RWPE2 (cell line): ENCODE data around the gene RXRA.

Experiments
- ATAC-seq: fragments of 200-7000 bp; cut with Tn5 transposase; 3 replicates; pipeline ENCODE4 v1.9.1; 2021; ENCODE audit warnings: low read depth
- DNase-seq: peaks from one replicate; pipeline ENCODE4 v3.0.0-alpha.2; 2020; ENCODE audit warnings: low spot score
- H3K27ac ChIP-seq: fragments of 450-650 bp; 2 replicates; pipeline ENCODE4 v1.5.1; 2017; ENCODE audit warnings: mild to moderate bottlenecking; ENCODE audit not compliant: poor library complexity, severe bottlenecking
- H3K27me3 ChIP-seq: fragments of 250-450 bp; sonication (Bioruptor Pico); 2 replicates; pipeline ENCODE4 v1.5.1; 2021; ENCODE audit warnings: mild to moderate bottlenecking, moderate library complexity; ENCODE audit not compliant: insufficient read depth, poor library complexity, severe bottlenecking
- H3K36me3 ChIP-seq: fragments of 250-450 bp; sonication (Bioruptor Pico); 2 replicates; pipeline ENCODE4 v1.5.1; 2020; ENCODE audit warnings: low read depth, mild to moderate bottlenecking, moderate library complexity
- H3K4me1 ChIP-seq: fragments of 250-450 bp; sonication (Bioruptor Pico); 2 replicates; pipeline ENCODE4 v1.5.1; 2021; ENCODE audit warnings: mild to moderate bottlenecking, moderate library complexity; ENCODE audit not compliant: insufficient read depth, poor library complexity, severe bottlenecking
- H3K4me3 ChIP-seq: fragments of 250-450 bp; sonication (Bioruptor Pico); 2 replicates; pipeline ENCODE4 v1.5.1; 2021; ENCODE audit warnings: mild to moderate bottlenecking, moderate library complexity; ENCODE audit not compliant: severe bottlenecking
- H3K9me3 ChIP-seq: fragments of 250-450 bp; sonication (Bioruptor Pico); 2 replicates; pipeline ENCODE4 v1.5.1; 2021; ENCODE audit warnings: mild to moderate bottlenecking, moderate library complexity; ENCODE audit not compliant: severe bottlenecking
- CTCF ChIP-seq: fragments of 450-650 bp; IDR thresholded peaks from one replicate; pipeline ENCODE4 v1.5.1; 2017; ENCODE audit warnings: mild to moderate bottlenecking, moderate library complexity; ENCODE audit not compliant: poor library complexity, severe bottlenecking

Gene RXRA

GRCh38 chr9:134403292-134403681 lies 77.0 kb downstream of the RXRA start:
- Histone ChIP-seq H3K4me1 (peaks cover 9% of the 10 kb centered on the region), H3K9me3 (no peaks in the 10 kb centered on the region), H3K36me3 (peaks cover 8% of the 10 kb centered on the region), H3K27ac (no peak overlapping the region), H3K4me3 (no peak overlapping the region), H3K27me3 (no peaks in the 10 kb centered on the region)
- TF ChIP-seq CTCF: no peak
- DNase-seq (no peak), ATAC-seq (no peak)

GRCh38 chr9:134403682-134404301 lies 77.5 kb downstream of the RXRA start:
- DNase-seq: no peak
- H3K27me3 ChIP-seq: no peaks in the 10 kb centered on the region
- ATAC-seq: no peak
- H3K9me3 ChIP-seq: no peaks in the 10 kb centered on the region
- H3K4me3 ChIP-seq: no peak overlapping the region
- peaks cover 9% of the 10 kb centered on the region for H3K4me1 ChIP-seq
- peaks cover 13% of the 10 kb centered on the region for H3K36me3 ChIP-seq
- H3K27ac ChIP-seq: no peak overlapping the region
- TF ChIP-seq CTCF: no peak

- Histone ChIP-seq H3K9me3 (no peaks in the 10 kb centered on the region), H3K27me3 (no peaks in the 10 kb centered on the region), H3K4me1 (peaks cover 9% of the 10 kb centered on the region), H3K36me3 (peaks cover 16% of the 10 kb centered on the region), H3K4me3 (no peak overlapping the region), H3K27ac (no peak overlapping the region)
- DNase-seq: no peak
- no peak for TF ChIP-seq CTCF
- ATAC-seq: no peak
These were observed 78.4 kb downstream of the RXRA start for GRCh38 chr9:134404376-134405358.

GRCh38 chr9:134405527-134405926 lies 79.3 kb downstream of the RXRA start:
- H3K36me3 ChIP-seq: peaks cover 16% of the 10 kb centered on the region
- H3K9me3 ChIP-seq: no peaks in the 10 kb centered on the region
- H3K4me3 ChIP-seq: no peak overlapping the region
- no peak for ATAC-seq
- TF ChIP-seq CTCF: no peak
- no peaks in the 10 kb centered on the region for H3K27me3 ChIP-seq
- H3K27ac ChIP-seq: peak overlapping the region; percentile 58
- DNase-seq: no peak
- H3K4me1 ChIP-seq: peaks cover 9% of the 10 kb centered on the region
